DMS53 treated with DMSO at 0.1 percent for 48 hours (cell line): Measurements from ENCODE around the gene AFF3.
"Not testable (repeated sequence)": the region's sequence is repeated elsewhere in the genome, so short reads cannot be mapped to it uniquely, and the experiment has no call there.

Experiments used
- DNase-seq: peaks from one replicate; lab custom pipeline; 2025; ENCODE audit not compliant: unreplicated experiment; lab: John Stamatoyannopoulos, UW

AFF3 gene

DNA sequence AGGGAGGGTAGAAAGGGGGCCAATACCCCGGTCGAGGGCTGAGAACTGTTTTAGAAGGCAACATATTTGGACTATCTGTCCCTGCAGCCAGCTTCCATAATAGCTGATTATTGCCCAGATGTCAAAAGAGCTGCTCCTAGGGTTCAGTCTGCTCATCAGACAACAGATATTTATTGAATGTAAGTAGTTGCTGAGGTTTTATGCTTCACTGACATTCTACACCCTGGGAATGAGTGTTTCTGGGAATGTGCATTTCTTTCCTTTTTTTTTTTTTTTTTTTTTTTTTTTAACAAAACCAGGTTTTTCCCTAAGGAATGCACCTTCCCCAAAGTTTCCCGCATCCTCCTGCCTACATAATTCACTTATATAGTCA lies 33.8 kb downstream of the AFF3 start:
- DNase-seq = not testable (repeated sequence)

DNA sequence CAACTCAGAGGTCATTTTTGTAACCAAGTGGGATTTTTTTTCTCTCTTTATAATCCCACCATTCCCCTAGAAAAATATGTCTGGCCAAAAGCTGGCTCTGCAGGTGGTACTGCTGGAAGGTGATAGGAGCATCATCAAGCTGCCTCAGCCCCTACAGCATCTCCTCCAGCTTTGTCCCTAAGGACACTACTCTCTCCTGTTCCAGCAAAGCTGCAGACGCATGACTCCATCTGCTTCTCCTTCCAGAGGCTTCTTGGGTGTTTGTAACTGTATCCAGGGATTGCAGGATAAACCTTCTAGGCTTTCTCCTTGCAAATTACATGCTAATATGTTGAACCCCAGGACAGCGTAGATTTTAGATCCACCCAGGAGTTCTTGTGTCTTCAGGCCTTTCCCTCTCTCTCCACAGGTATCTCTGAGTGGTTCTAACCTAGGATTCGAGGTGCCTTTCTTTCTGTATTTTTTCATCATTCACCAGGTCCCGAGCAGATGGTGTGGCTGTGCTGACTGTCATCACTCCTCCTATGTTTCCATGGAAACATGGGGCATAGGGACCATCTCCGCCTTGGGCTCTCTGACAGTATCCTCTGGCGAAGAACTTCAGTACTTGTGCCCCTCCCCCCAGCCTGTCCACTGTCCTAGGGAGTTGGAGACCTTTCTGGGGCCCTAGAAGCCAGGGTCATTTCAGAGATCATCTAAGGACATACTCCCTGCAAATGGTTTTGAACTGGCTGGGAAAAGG lies 34.3 kb downstream of the AFF3 start:
- no peak for DNase-seq

- no peak for DNase-seq
Observed at GRCh38 chr2:100107440-100107839, 35.0 kb downstream of the AFF3 start.

DNA sequence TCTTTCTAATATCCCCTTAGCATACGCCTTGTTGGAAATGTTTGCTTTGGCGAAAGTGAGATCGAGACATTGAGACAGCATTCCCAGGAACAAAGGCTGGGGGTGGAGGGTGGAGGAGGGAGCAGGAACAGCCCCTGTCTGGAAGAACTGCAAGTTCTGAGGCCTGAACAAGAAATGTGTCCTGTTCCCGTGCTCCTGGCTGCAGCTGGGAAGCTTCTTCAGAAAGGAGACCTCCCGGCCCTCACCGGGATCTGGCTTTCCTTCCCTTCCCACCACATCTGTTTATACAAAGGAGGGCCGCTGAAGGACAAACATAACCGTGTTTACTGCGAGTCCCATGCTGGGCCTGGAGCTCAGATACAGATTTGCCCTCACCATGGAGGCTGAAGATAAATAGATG lies 35.9 kb downstream of the AFF3 start:
- no peak for DNase-seq

- no peak for DNase-seq
Observed at GRCh38 chr2:100105678-100106054, 36.7 kb downstream of the AFF3 start.

DNA sequence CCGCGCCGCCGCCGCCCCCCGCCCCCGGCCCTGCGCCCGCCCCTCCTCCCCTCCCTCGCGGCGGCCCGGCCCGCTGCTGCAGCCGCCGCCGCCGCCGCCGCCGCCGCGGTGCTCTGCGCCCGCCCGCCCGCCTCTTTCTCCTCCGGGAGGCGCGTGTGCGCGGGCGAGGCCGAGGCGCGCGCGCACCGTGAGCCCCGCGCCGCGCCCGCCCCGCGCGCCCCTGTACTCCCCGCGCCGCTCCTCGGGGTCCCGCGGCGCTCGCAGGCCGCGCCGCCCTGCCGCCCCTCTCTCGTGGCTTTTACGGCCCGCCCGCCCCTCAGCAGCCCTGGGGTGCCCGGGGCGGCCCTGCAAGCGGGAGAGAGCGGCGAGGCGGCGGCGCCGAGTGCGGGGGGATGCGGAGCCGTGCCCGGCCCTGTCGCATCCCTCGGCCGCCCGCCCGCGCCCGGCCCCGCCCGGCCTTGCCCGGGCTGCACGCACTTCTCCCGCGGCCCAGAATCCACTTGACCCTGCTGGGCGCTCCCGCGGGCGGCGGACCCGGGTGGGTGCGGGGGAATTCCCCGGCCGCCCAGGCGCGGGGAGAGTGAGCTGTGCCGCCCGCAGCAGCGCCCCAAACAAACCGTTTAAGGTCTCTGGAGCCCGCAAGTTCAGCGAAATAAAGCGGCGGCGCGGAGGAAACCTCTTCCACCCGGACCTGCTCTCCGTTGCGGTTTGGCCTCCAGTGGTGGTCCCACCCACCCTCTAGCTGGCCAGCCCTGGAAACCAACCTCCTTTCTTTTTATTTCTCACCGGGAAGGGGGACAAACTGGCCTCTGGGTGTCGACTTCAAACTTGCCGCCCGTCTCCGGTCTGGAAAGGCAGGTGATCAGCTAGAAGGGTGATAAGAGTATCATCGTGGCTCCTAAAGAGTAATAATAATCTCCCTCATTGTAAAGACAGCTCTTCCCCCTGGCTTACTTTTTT lies 37.4 kb downstream of the AFF3 start:
- no peak for DNase-seq

- not testable (repeated sequence) for DNase-seq
Observed at GRCh38 chr2:100104265-100104664, 38.1 kb downstream of the AFF3 start.

DNA sequence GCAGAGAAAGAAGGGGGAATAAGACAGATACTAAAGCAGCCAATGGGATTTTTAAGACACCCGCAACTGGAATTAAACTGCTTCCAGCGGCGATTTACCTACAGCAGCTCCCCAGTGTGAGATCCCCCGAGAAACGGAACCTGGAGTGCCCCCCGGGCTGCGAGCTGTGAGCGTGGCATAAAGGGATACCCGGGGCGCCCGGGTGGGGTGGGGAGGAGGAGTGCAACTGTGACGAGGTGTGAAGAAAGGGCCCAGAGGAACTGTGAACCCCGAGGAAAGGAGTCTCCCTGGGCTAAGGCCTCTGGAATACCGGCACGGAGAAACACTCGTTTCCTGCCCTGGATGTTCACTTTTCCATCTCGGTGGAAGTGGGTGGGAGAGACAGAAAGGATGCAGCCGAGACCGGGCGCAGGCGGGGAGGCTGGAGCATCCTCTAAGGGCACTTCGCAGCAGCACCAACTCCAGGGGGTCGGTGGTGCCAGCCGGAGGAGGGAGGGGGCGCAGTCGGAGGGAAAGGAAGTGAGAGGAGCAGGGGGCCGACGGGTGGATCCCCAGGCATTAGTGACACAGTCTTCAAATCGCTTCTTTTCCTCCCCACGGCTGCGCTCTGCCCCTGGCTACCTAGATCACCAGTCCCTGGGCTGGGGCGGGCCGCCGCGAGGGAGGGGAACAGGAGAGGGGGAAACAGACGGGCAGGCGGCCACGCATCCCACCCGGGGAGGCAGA lies 38.7 kb downstream of the AFF3 start:
- not testable (repeated sequence) for DNase-seq

DNA sequence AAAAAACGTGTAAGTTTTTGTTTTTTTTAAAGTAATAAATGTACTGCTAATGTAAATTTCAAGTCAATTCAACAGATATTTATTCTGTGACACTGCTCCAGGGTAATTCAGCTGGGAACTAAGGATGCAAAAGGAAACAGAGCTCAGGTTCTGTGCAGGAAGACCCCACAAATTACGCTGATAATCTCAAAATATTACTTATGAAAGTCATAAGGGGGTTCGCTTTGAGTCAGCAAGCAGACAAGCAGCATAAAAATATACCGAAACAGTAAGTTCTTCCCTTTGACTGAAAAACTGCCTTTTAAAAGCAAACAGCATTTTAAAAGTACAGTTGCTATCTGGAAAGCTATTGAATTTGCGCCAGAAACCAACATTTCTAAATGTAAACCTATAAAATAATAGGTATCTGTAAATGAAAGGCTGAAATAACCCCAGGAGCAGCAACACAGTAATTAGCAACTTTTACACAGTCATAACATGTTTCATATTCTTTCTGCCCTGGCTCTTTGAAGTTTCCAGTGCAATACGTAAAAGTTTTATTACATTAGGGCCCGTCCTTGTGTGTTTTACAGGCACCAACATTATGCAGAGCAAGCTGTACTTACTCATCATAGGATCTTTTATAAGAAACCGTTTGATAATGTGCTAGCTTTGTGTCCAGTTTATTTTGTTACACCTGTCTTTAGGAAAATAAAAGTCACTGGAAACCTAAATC lies 39.8 kb downstream of the AFF3 start:
- DNase-seq = not testable (repeated sequence)

DNA sequence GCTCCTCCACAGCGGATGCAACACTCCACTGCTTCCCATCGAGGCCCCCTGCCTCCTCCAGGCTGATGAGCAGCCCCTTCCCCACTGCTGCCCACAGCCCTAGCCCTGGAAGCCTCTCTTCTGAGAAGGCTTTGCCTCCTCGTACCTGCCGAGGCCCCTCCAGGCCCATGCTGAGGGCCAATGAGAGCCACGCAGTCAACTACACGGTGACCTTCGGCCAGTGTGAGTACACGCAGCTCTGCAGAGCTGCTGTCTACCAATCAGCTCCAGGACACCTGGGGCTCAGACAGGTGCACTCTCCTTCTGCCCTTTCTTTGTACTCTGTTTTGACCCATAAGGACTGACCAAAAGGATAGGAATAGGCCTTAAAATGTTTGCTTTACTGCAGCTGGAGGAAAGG lies 43.5 kb downstream of the AFF3 start:
- DNase-seq = not testable (repeated sequence)

DNA sequence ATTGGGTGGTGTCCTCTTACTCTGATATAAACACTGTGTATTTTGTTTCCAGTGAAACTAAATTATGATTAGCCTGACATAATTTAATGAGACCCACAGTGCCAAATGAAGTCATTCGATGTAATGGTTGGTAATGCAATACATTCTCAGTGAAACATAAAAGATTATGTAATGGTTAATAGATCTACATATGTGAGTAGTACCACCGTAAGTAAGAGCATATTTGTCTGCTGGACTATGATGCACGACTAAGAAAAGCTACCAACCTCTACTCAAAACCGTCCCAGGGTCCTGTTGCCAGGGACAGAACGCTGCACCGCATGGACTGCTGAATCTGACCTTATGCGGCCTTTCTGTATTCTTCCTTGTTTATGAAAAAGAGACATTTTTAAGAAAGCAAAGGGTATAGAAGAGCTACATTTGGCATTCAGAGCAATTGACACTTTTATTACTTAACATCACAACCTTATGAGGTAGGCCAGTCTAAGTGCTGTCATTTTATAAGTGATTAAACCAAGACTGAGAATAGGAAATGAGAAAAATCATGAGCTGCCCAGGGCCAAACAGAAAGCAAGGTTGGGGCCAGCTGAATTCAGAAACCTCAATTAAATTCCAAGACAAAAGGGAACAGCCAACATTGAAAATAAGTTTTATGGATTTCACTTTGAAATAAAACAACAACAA lies 44.6 kb downstream of the AFF3 start:
- DNase-seq = not testable (repeated sequence)

GRCh38 chr2:100095845-100096244 lies 46.5 kb downstream of the AFF3 start:
- DNase-seq = not testable (repeated sequence)

- DNase-seq = not testable (repeated sequence)
Observed at GRCh38 chr2:100091807-100092206, 50.6 kb downstream of the AFF3 start.

DNA sequence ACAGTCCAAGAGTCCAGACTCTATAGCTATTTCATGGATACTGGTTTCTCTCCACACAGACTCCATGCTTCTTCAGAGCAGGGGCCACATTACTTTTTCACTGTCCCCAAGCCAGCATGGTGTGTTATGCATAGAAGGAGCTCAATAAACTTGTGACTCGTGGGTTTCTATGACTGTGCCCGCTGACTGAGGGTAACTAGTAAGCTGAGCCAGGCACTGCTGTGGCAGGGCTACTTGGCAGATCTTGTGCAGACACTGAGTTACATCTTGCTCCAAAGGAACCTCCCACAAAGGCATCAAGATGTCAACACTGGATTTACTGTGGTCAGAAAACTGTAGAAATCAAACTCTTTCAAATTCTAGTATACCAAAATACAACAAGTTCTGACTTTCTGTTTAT lies 56.6 kb downstream of the AFF3 start:
- DNase-seq = not testable (repeated sequence)

DNA sequence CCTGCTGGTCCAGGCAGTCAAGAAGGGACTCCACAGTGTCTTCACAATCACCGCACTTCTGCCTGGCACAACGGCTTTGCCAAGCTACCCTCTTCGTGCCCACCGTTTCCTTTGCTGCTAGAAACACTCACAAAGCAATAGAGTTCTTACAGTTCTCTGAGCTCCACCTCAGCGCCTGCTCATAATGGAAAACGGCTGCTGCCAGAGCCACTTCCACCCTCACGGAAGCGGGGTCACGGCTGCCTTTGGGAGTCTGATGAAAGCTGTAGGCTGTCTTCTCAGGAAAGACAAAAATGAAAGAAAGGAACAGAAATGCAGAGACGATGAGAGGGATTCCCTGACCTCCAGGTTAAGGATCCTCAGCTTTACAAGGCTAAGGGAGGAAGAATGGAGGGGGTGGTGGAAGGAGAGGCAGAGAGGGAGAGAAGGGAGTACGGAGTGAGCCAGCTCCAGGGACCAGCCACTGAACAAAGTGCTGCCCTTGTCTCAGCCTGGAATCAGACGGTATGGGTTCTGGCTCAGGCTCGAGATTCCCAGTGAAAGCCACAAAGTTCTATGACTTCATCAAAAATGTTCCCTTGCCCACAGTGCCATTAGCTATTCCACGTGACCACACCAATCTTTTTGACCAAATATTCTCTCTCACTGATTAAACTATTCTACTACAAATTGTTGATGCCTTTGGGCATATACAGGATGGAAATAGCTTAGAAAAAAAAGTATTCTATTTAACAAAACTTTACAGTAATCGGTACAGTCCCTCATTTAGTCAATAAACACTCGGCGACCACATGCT lies 58.8 kb downstream of the AFF3 start:
- DNase-seq = not testable (repeated sequence)

GRCh38 chr2:100082302-100082978 lies 60.0 kb downstream of the AFF3 start:
- DNase-seq = not testable (repeated sequence)

- DNase-seq = no peak
Observed at GRCh38 chr2:100077935-100078334, 64.5 kb downstream of the AFF3 start.

DNA sequence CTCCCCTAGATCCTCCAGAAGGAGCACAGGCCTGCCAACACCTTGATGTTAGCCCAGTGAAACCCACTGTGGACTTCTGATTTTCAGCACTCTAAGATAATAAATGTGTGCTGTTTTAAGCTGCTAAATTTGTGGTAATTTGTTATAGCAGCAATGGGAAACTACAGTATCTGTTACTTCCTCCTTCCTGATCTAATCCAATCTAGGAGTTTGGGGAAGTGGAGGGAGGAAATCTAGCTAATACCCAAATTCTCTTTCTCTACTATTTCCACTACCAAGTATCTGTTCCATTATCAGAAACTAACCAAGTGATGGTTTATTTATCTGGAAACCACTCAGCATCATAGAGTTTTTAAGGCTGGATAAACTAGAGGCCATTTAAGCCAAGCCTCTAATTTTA lies 64.9 kb downstream of the AFF3 start:
- DNase-seq = no peak

GRCh38 chr2:100075532-100075931 lies 66.9 kb downstream of the AFF3 start:
- DNase-seq = no peak
